ENCODE results near the gene SRXN1.

DNA sequence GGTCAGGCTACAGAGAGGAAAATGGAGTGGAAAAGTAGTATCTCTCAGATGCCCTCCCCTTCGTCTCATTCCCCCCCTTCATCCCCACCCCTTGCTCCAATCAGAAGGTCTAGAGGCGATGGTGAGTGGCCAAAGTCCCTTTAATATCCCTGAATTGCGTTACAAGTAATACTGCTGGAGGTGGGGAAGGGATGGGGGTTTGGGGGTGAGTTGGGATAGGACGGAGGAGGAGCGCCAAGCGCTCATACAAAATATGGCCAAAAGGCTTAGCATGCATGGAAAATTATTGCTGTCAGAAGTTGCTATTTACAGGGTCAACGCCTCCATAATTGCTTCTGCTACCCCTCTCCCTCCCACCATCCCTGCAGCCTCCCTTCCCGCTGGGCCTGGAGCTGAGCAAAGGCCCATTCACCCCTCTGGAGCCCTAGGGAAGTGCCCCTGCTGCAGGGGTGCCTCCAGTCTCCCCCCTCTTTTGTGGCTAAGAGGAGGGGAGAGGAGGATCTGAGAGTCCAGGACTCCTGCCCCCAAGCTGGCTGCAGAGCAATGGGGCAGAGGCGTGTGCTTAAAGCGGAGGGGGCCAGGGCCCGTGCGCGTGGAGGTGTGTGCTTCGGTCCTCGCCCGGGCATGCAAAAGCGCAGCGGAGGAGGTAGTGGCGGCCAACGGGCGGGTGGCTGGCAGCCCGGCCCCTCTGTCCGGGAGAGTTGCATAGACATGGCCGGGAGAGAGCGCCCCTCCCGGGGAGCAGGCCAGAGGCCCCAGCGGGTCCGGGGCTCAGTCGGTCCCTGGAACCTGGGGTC lies 8.7 kb upstream of the SRXN1 start:
- TF ChIP-seq, protein P1, sequence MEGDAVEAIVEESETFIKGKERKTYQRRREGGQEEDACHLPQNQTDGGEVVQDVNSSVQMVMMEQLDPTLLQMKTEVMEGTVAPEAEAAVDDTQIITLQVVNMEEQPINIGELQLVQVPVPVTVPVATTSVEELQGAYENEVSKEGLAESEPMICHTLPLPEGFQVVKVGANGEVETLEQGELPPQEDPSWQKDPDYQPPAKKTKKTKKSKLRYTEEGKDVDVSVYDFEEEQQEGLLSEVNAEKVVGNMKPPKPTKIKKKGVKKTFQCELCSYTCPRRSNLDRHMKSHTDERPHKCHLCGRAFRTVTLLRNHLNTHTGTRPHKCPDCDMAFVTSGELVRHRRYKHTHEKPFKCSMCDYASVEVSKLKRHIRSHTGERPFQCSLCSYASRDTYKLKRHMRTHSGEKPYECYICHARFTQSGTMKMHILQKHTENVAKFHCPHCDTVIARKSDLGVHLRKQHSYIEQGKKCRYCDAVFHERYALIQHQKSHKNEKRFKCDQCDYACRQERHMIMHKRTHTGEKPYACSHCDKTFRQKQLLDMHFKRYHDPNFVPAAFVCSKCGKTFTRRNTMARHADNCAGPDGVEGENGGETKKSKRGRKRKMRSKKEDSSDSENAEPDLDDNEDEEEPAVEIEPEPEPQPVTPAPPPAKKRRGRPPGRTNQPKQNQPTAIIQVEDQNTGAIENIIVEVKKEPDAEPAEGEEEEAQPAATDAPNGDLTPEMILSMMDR (tag by site-specific recombination; IDR thresholded peaks at IDR 0.05) = no peak
- no peak for TF ChIP-seq ZNF114 (tag by site-specific recombination; IDR thresholded peaks at IDR 0.05)
- TF ChIP-seq ZNF426 (tag by site-specific recombination; IDR thresholded peaks at IDR 0.05) = no peak
- TF ChIP-seq ZNF350 (tag by site-specific recombination; IDR thresholded peaks at IDR 0.05) = no peak
- no peak for TF ChIP-seq ZFP69B (tag by site-specific recombination; IDR thresholded peaks at IDR 0.05)
- TF ChIP-seq ZNF274 (IDR thresholded peaks at IDR 0.05; ENCODE audit: low read length) = no peak
- no peak for TF ChIP-seq ZNF274 (tag by site-specific recombination; IDR thresholded peaks at IDR 0.05; ENCODE audit: borderline replicate concordance)
- no peak for TF ChIP-seq ZBTB1 (tag by site-specific recombination; IDR thresholded peaks at IDR 0.05)
- no peak for TF ChIP-seq ZBTB17 (tag by site-specific recombination; IDR thresholded peaks at IDR 0.05)
- TF ChIP-seq ZNF132 (tag by site-specific recombination; IDR thresholded peaks at IDR 0.05; ENCODE audit: borderline replicate concordance) = no peak
- TF ChIP-seq, protein P2, sequence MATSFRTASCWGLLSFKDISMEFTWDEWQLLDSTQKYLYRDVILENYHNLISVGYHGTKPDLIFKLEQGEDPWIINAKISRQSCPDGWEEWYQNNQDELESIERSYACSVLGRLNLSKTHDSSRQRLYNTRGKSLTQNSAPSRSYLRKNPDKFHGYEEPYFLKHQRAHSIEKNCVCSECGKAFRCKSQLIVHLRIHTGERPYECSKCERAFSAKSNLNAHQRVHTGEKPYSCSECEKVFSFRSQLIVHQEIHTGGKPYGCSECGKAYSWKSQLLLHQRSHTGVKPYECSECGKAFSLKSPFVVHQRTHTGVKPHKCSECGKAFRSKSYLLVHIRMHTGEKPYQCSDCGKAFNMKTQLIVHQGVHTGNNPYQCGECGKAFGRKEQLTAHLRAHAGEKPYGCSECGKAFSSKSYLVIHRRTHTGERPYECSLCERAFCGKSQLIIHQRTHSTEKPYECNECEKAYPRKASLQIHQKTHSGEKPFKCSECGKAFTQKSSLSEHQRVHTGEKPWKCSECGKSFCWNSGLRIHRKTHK (tag by site-specific recombination; IDR thresholded peaks at IDR 0.05) = no peak
- TF ChIP-seq KLF7 (tag by site-specific recombination; IDR thresholded peaks at IDR 0.05; ENCODE audit: borderline replicate concordance) = no peak
- no peak for TF ChIP-seq GLIS1 (tag by site-specific recombination; IDR thresholded peaks at IDR 0.05)
- TF ChIP-seq ZFP3 (tag by site-specific recombination; IDR thresholded peaks at IDR 0.05; ENCODE audit: low read depth) = no peak

Measured in HEK293 (cell line).